K562 (cell line): ENCODE measurements around the gene CREB3L2. TPM values are rescaled to one million over a fixed set of nuclear protein-coding genes. Genes with fewer than 3 reads are reported as not detected.

Source experiments
- ATAC-seq: fragments of 200-7000 bp; cut with Tn5 transposase; 3 replicates; pipeline ENCODE4 v1.9.1; 2020; ENCODE audit warnings: moderate library complexity
- BruUV-seq: library from RNA; stranded (reverse); fragments of 400-500 nt; replicated peaks from 2 replicates; lab custom pipeline; 2021; lab: Mats Ljungman, UMichigan
- CTCF ChIA-PET: fragments of 300-600 bp; formaldehyde crosslinking; extraction: SDS; loops from one replicate; lab custom pipeline; 2021; ENCODE audit warnings: low intra/inter-chr PET ratio; lab: Yijun Ruan, JAX
- POLR2A ChIA-PET: fragments of 300-600, 350-650 bp; sonication (Branson Sonifier 250); formaldehyde crosslinking; extraction: SDS; loops from one replicate; lab custom pipeline; 2021; ENCODE audit warnings: antibody characterized with exemption, inconsistent platforms; lab: Yijun Ruan, JAX
- DNase-seq, 4 experiments: peaks; one replicate each; pipeline versions ENCODE4 v3.0.0 to v3.0.0-alpha.2; 2011 to 2018; ENCODE audit warnings: low spot score in 3 of 4, mixed read lengths in 3 of 4; ENCODE audit errors: extremely low read depth in 1 of 4
- FAIRE-seq: peaks from 2 replicates; lab custom pipeline; 2011; peaks lifted over from hg19 to GRCh38; lab: Jason Lieb, UNC
- H2AFZ ChIP-seq: 2 replicates; pipeline ENCODE4 v1.6.0; 2011; ENCODE audit warnings: low read depth, low read length, control low read depth, inconsistent platforms
- H3K27ac ChIP-seq: fragments of 200-600 bp; 3 replicates; pipeline ENCODE4 v1.8.0; 2011; ENCODE audit warnings: low read depth, mild to moderate bottlenecking, control low read depth, inconsistent platforms, low read length, moderate library complexity, mixed read lengths; ENCODE audit errors: extremely low read depth
- H3K27me3 ChIP-seq, 2 experiments: fragments of 300-600 bp in 1 of 2; 2 replicates in 1 of 2; 3 replicates in 1 of 2; pipeline versions ENCODE4 v1.6.0 to v1.8.0; 2011; ENCODE audit warnings: inconsistent platforms in 2 of 2, low read length in 2 of 2, mild to moderate bottlenecking in 1 of 2, mixed read lengths in 1 of 2, moderate library complexity in 1 of 2; ENCODE audit not compliant: control insufficient read depth in 2 of 2, insufficient read depth in 2 of 2
- H3K36me3 ChIP-seq: fragments of 300-600 bp; 3 replicates; pipeline ENCODE4 v1.8.0; 2011; ENCODE audit warnings: mild to moderate bottlenecking, low read length, inconsistent platforms; ENCODE audit not compliant: control insufficient read depth, insufficient read depth
- H3K4me1 ChIP-seq, 2 experiments: fragments of 200-600 bp in 1 of 2; replicated peaks in 1 of 2; 2 replicates in 1 of 2; 3 replicates in 1 of 2; pipeline versions ENCODE4 v1.5.1 to v1.8.0; 2011; ENCODE audit warnings: inconsistent platforms in 2 of 2, low read length in 2 of 2, mild to moderate bottlenecking in 1 of 2, mixed read lengths in 1 of 2, moderate library complexity in 1 of 2; ENCODE audit not compliant: control insufficient read depth in 2 of 2, insufficient read depth in 2 of 2
- H3K4me2 ChIP-seq: 2 replicates; pipeline ENCODE4 v1.6.1; 2011; ENCODE audit warnings: low read length, control low read depth, inconsistent platforms, mixed read lengths; ENCODE audit not compliant: insufficient read depth
- H3K4me3 ChIP-seq: fragments of 200-600 bp; sonication (generic), shearing (Covaris generic); 2 replicates; pipeline ENCODE4 v1.5.1; 2016; ENCODE audit warnings: control low read depth, inconsistent platforms
- H3K79me2 ChIP-seq: fragments of 200-600 bp; 3 replicates; pipeline ENCODE4 v1.8.0; 2011; ENCODE audit warnings: low read length, inconsistent platforms; ENCODE audit not compliant: control insufficient read depth, insufficient read depth
- H3K9ac ChIP-seq, 2 experiments: 2 replicates each; pipeline versions ENCODE4 v1.6.0 to v1.6.1; 2011; ENCODE audit warnings: low read depth in 2 of 2, low read length in 2 of 2, control low read depth in 1 of 2, inconsistent platforms in 1 of 2, mild to moderate bottlenecking in 1 of 2, mixed read lengths in 1 of 2; ENCODE audit not compliant: insufficient read depth in 1 of 2
- H3K9me1 ChIP-seq: one replicate; pipeline ENCODE4 v1.6.0; 2011; ENCODE audit warnings: inconsistent platforms, mild to moderate bottlenecking, low read length, moderate library complexity; ENCODE audit not compliant: control insufficient read depth, insufficient read depth
- H3K9me3 ChIP-seq: replicated peaks from 2 replicates; pipeline ENCODE4 v1.5.1; 2011; ENCODE audit warnings: low read depth, low read length, inconsistent platforms; ENCODE audit not compliant: control insufficient read depth, insufficient read depth
- H4K20me1 ChIP-seq: replicated peaks from 2 replicates; pipeline ENCODE4 v1.6.1; 2011; ENCODE audit warnings: low read length, inconsistent platforms, mixed read lengths; ENCODE audit not compliant: control insufficient read depth, insufficient read depth
- DDX20 ChIP-seq: fragments of 450-650 bp; IDR thresholded peaks from 2 replicates; pipeline ENCODE4 v1.6.1; 2016; ENCODE audit warnings: missing genetic modification characterization, low read depth, mild to moderate bottlenecking, missing compliant biosample characterization, moderate library complexity
- GABPB2 ChIP-seq: fragments of 250-450 bp; sonication (Bioruptor Pico); conservative IDR thresholded peaks from 2 replicates; pipeline ENCODE4 v1.5.1; 2021; ENCODE audit warnings: mild to moderate bottlenecking
- HOXB6 ChIP-seq: fragments of 250-450 bp; sonication (Bioruptor Pico); IDR thresholded peaks from 2 replicates; pipeline ENCODE4 v1.5.1; 2022; ENCODE audit warnings: mild to moderate bottlenecking, borderline replicate concordance
- MEF2A ChIP-seq: IDR thresholded peaks from 2 replicates; pipeline ENCODE4 v1.6.1; 2011; ENCODE audit warnings: low read depth, mild to moderate bottlenecking, low read length, moderate library complexity; ENCODE audit not compliant: control insufficient read depth
- NFXL1 ChIP-seq: fragments of 450-650 bp; formaldehyde crosslinking; IDR thresholded peaks from 2 replicates; pipeline ENCODE4 v1.4.0; 2021; ENCODE audit warnings: mild to moderate bottlenecking
- POLR2AphosphoS5 ChIP-seq: IDR thresholded peaks from 2 replicates; pipeline ENCODE4 v1.6.1; 2011; ENCODE audit warnings: mild to moderate bottlenecking, low read depth, low read length, moderate library complexity; ENCODE audit not compliant: control insufficient read depth, insufficient read depth
- TEAD4 ChIP-seq, 2 experiments: sonication (generic) in 1 of 2; formaldehyde crosslinking in 1 of 2; IDR thresholded peaks; 2 replicates each; pipeline versions ENCODE4 v1.6.1 to v1.8.0; 2012 to 2022; ENCODE audit warnings: borderline replicate concordance in 1 of 2, inconsistent platforms in 1 of 2, low read length in 1 of 2, mild to moderate bottlenecking in 1 of 2, missing genetic modification reagents in 1 of 2
- ZNF197 ChIP-seq: fragments of 200-800 bp; sonication (Bioruptor generic); IDR thresholded peaks from 2 replicates; pipeline ENCODE4 v1.6.1; 2016; ENCODE audit warnings: low read depth, missing genetic modification characterization, missing compliant biosample characterization
- WGBS: fragments of 100-300 bp; shearing (Covaris generic); methylation state at CpG from one replicate; pipeline ENCODE4 v1.1.6; 2016; ENCODE audit warnings: low coverage, mixed read lengths; ENCODE audit not compliant: insufficient coverage; ENCODE audit errors: missing lambda C conversion rate; 5-methylcytosine and 5-hydroxymethylcytosine counted together
- in situ Hi-C: fragments of 300-500 bp; cut with MboI; formaldehyde crosslinking; loops from 4 replicates; pipeline ENCODE4 v1.15.0; 2018; ENCODE audit warnings: inconsistent platforms, mixed read lengths
- intact Hi-C: fragments of 100-400 bp; cut with micrococcal nuclease; formaldehyde crosslinking; loops from 2 replicates; pipeline ENCODE4 v1.14.2; 2022
- polyA plus RNA-seq, 8 experiments: library from polyadenylated mRNA; depleted of rRNA in 4 of 8; stranded (reverse) in 5 of 8; unstranded in 3 of 8; fragments of >200 nt; fragmentation: Nextera tagmentation in 2 of 8; fragmentation: Illumina TruSeq in 1 of 8; extraction: Ambion mirVana in 2 of 8; extraction: Trizol in 1 of 8; gene quantifications; 2 replicates each; pipeline versions ENCODE4 v1.2.1 to v1.2.3, GENCODE V29; 2011 to 2014; ENCODE audit warnings: inconsistent platforms in 1 of 8, missing spikeins in 1 of 8
- total RNA-seq, 7 experiments: library from RNA; depleted of rRNA in 6 of 7; stranded (reverse); fragments of >200 nt in 6 of 7; fragmentation: Illumina TruSeq in 2 of 7; extraction: Trizol in 2 of 7; gene quantifications; 2 replicates each; pipeline versions ENCODE4 v1.2.1 to v1.2.3, GENCODE V29; 2011 to 2021; ENCODE audit warnings: low replicate concordance in 1 of 7
- TF ChIP-seq, protein P1 (sequence below): fragments of 250-450 bp; sonication (Bioruptor Pico); IDR thresholded peaks from 2 replicates; pipeline ENCODE4 v1.5.0; 2020; ENCODE audit warnings: mild to moderate bottlenecking, borderline replicate concordance
- TF ChIP-seq, protein P2 (sequence below): sonication (generic); formaldehyde crosslinking; IDR thresholded peaks from 2 replicates; pipeline ENCODE4 v1.8.0; 2022; ENCODE audit warnings: mild to moderate bottlenecking, low read depth, missing genetic modification reagents
- TF ChIP-seq, protein P3 (sequence below): fragments of 250-450 bp; sonication (Bioruptor Pico); IDR thresholded peaks from 2 replicates; pipeline ENCODE4 v1.5.0; 2022; ENCODE audit warnings: mild to moderate bottlenecking

Gene CREB3L2
- total and polyA plus RNA-seq, 9 of the 15 experiments (the other 6 are each of a cell fraction or from before 2014, with no cell fraction given) = 7.1 to 45.6 (median 15.8) TPM

DNA sequence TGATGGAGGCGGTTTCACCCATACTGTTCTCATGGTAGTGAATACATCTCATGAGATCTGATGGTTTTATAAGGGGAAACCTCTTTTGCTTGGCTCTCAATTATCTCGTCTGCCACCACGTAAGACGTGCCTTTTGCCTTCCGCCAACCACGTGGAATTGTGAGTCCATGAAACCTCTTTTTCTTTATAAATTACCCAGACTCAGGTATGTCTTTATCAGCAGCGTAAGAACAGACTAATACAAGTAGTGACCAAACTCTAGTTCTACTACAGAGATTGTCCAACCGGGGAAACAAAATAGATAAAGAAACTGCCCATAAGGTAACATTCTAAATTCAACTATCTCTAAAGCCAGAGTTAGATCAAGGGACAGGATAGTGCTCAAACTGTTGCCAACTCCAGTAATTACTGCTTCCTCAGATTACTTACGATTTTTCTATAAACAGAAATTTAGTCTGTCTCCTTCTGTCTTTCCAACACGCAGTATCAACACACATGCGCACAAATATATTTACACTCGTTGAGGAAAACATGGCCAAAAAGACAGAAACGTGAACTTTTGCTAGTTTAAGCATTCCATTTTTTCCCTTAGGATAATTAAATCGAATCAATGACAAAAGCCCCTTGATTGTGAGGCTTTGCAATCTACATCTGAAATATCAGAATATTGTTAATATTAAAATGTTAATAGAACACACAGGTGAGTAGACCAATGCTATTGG lies 36.9 kb downstream of the CREB3L2 start (continued):
- TF ChIP-seq TEAD4 (IDR thresholded peaks at IDR 0.05; ENCODE audit: low read length) (peak; percentile 86), TEAD4 (CRISPR knock-in tag; IDR thresholded peaks at IDR 0.05; ENCODE audit: borderline replicate concordance) (no peak)

DNA sequence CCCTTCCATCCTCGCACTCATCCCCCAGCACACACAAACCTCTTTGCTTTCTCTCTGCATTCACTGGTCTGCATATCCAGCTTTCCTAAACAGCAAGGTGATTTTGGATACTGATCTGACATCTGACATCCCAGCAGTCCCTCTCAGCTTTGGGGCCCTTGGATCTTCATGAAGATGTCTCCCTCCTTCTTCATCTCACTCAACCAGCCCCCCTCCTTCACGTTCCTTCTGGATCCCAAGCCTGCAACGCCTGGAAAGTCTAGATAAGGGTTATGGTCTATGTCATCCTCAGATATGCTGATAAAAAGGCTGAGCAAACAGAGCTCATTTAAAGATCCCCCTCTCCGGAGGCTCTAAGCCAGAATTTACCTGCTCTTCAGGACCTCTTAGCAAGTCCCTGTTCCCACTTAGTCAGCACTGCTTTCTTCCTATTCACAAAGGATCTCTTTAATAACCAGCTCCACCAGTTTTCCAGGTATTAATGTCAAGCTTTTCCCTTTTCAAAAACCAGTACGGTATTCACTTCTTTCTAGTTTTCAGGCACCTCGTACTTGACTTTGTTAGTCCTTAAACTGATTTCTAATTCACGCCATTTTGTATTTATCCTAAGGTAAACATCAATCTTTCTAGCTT lies 38.9 kb downstream of the CREB3L2 start:
- POLR2A ChIA-PET = interaction anchor here (0.6 to 2.1 kb wide), 13 partner anchors 9 to 721 kb away, joined by 3 to 10 read pairs (median 4); partner anchors contain the start of gene CREB3L2
- Histone ChIP-seq H3K4me2 (peak overlapping the region; percentile 67), H3K4me3 (no peak overlapping the region), H3K79me2 (peaks cover 94% of the 10 kb centered on the region), H3K9ac (peak overlapping the region; percentile 5 to 50; a peak in 3 of 4 replicates), H3K4me1 (peaks cover 48 to 93% of the 10 kb centered on the region in 2 experiments), H3K27ac (peak overlapping the region; percentile 71), H4K20me1 (no peaks in the 10 kb centered on the region), H3K9me1 (peaks cover 6% of the 10 kb centered on the region), H3K27me3 (no peaks in the 10 kb centered on the region), H2AFZ (peak overlapping the region; percentile 28; the same call in 1 of the 2 replicates), H3K36me3 (peaks cover 13% of the 10 kb centered on the region; the same call in 2 of the 3 replicates), H3K9me3 (no peaks in the 10 kb centered on the region)
- ATAC-seq (peak; percentile 62), DNase-seq (peak; percentile 93 to 97 (median 96)), FAIRE-seq (peak; percentile 93)
- in situ Hi-C loops = loop anchor here (25.0 kb wide), 1 partner anchor 1399 kb away; the partner anchor contains the start of gene LUC7L2
- intact Hi-C loops = loop anchor here (1.0 kb wide), 1 partner anchor 39 kb away; the partner anchor contains the start of gene CREB3L2
- WGBS = 9% methylated on average over 7 of the region's 7 CpGs
- no TSS peak for BruUV-seq
- CTCF ChIA-PET = no interaction called here
- TF ChIP-seq, protein P1, sequence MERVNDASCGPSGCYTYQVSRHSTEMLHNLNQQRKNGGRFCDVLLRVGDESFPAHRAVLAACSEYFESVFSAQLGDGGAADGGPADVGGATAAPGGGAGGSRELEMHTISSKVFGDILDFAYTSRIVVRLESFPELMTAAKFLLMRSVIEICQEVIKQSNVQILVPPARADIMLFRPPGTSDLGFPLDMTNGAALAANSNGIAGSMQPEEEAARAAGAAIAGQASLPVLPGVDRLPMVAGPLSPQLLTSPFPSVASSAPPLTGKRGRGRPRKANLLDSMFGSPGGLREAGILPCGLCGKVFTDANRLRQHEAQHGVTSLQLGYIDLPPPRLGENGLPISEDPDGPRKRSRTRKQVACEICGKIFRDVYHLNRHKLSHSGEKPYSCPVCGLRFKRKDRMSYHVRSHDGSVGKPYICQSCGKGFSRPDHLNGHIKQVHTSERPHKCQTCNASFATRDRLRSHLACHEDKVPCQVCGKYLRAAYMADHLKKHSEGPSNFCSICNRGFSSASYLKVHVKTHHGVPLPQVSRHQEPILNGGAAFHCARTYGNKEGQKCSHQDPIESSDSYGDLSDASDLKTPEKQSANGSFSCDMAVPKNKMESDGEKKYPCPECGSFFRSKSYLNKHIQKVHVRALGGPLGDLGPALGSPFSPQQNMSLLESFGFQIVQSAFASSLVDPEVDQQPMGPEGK = no peak
- TF ChIP-seq MEF2A = peak; percentile 54; the same call in 1 of the 2 replicates
- TF ChIP-seq HOXB6 (CRISPR knock-in tag) = no peak
- TF ChIP-seq, protein P2, sequence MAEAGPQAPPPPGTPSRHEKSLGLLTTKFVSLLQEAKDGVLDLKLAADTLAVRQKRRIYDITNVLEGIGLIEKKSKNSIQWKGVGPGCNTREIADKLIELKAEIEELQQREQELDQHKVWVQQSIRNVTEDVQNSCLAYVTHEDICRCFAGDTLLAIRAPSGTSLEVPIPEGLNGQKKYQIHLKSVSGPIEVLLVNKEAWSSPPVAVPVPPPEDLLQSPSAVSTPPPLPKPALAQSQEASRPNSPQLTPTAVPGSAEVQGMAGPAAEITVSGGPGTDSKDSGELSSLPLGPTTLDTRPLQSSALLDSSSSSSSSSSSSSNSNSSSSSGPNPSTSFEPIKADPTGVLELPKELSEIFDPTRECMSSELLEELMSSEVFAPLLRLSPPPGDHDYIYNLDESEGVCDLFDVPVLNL (CRISPR knock-in tag) = no peak
- peak; percentile 98 for TF ChIP-seq POLR2AphosphoS5
- no peak for TF ChIP-seq NFXL1 (CRISPR knock-in tag)
- TF ChIP-seq, protein P3, sequence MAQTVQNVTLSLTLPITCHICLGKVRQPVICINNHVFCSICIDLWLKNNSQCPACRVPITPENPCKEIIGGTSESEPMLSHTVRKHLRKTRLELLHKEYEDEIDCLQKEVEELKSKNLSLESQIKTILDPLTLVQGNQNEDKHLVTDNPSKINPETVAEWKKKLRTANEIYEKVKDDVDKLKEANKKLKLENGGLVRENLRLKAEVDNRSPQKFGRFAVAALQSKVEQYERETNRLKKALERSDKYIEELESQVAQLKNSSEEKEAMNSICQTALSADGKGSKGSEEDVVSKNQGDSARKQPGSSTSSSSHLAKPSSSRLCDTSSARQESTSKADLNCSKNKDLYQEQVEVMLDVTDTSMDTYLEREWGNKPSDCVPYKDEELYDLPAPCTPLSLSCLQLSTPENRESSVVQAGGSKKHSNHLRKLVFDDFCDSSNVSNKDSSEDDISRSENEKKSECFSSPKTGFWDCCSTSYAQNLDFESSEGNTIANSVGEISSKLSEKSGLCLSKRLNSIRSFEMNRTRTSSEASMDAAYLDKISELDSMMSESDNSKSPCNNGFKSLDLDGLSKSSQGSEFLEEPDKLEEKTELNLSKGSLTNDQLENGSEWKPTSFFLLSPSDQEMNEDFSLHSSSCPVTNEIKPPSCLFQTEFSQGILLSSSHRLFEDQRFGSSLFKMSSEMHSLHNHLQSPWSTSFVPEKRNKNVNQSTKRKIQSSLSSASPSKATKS = no peak
- TF ChIP-seq ZNF197 = peak; percentile 93
- no peak for TF ChIP-seq GABPB2 (CRISPR knock-in tag)
- peak; percentile 41 for TF ChIP-seq DDX20 (tag)
